H9 (cell line): ENCODE data around the gene IL6ST. TPM values are rescaled to one million over a fixed set of nuclear protein-coding genes. Genes with fewer than 3 reads are reported as not detected.

ENCODE experiments used
- DNase-seq: peaks from one replicate; pipeline ENCODE4 v3.0.0-alpha.2; 2017
- H2AFZ ChIP-seq: one replicate; pipeline ENCODE4 v1.6.1; 2013; ENCODE audit warnings: mild to moderate bottlenecking, low read length, control low read depth, moderate library complexity
- H2AK5ac ChIP-seq: 2 replicates; pipeline ENCODE4 v1.6.1; 2013; ENCODE audit warnings: low read length, control low read depth, mixed read lengths; ENCODE audit not compliant: insufficient read length
- H2BK120ac ChIP-seq: one replicate; pipeline ENCODE4 v1.6.1; 2013; ENCODE audit warnings: low read depth, mild to moderate bottlenecking, low read length, control low read depth, inconsistent platforms; ENCODE audit not compliant: poor library complexity, severe bottlenecking
- H2BK12ac ChIP-seq: 2 replicates; pipeline ENCODE4 v1.6.1; 2013; ENCODE audit warnings: low read length, control low read depth, mixed read lengths, low read depth; ENCODE audit not compliant: insufficient read length
- H2BK15ac ChIP-seq: 2 replicates; pipeline ENCODE4 v1.6.1; 2013; ENCODE audit warnings: low read depth, low read length, control low read depth
- H2BK20ac ChIP-seq: one replicate; pipeline ENCODE4 v1.6.1; 2013; ENCODE audit warnings: low read depth, mild to moderate bottlenecking, low read length, control low read depth, inconsistent platforms; ENCODE audit not compliant: poor library complexity, severe bottlenecking
- H2BK5ac ChIP-seq: 2 replicates; pipeline ENCODE4 v1.6.1; 2013; ENCODE audit warnings: low read length, control low read depth, mixed read lengths; ENCODE audit not compliant: insufficient read length
- H3K14ac ChIP-seq: 2 replicates; pipeline ENCODE4 v1.6.1; 2013; ENCODE audit warnings: low read length, control low read depth; ENCODE audit not compliant: insufficient read depth
- H3K18ac ChIP-seq: 2 replicates; pipeline ENCODE4 v1.6.1; 2013; ENCODE audit warnings: low read depth, mild to moderate bottlenecking, mixed read lengths, low read length, control low read depth; ENCODE audit not compliant: insufficient read length
- H3K23ac ChIP-seq: 2 replicates; pipeline ENCODE4 v1.6.1; 2013; ENCODE audit warnings: low read length, control low read depth, mixed read lengths, low read depth; ENCODE audit not compliant: insufficient read length
- H3K23me2 ChIP-seq: 2 replicates; pipeline ENCODE4 v1.6.1; 2013; ENCODE audit warnings: low read depth, mild to moderate bottlenecking, mixed read lengths, low read length, control low read depth; ENCODE audit not compliant: insufficient read length, poor library complexity, severe bottlenecking
- H3K27ac ChIP-seq: 2 replicates; pipeline ENCODE4 v1.5.1; 2013; ENCODE audit warnings: low read length, control low read depth, mixed read lengths, low read depth; ENCODE audit not compliant: insufficient read length
- H3K27me3 ChIP-seq: 2 replicates; pipeline ENCODE4 v1.6.1; 2013; ENCODE audit warnings: low read length, control low read depth, inconsistent platforms; ENCODE audit not compliant: insufficient read depth
- H3K4ac ChIP-seq: 2 replicates; pipeline ENCODE4 v1.6.1; 2013; ENCODE audit warnings: low read depth, mild to moderate bottlenecking, control low read depth, inconsistent platforms, low read length, moderate library complexity
- H3K4me1 ChIP-seq: 2 replicates; pipeline ENCODE4 v1.6.1; 2013; ENCODE audit warnings: low read length, control low read depth, inconsistent platforms; ENCODE audit not compliant: insufficient read depth
- H3K4me2 ChIP-seq: 2 replicates; pipeline ENCODE4 v1.6.1; 2013; ENCODE audit warnings: low read length, control low read depth, mixed read lengths; ENCODE audit not compliant: insufficient read length, insufficient read depth
- H3K56ac ChIP-seq: 2 replicates; pipeline ENCODE4 v1.6.1; 2013; ENCODE audit warnings: low read depth, mild to moderate bottlenecking, mixed read lengths, low read length, control low read depth; ENCODE audit not compliant: insufficient read length
- H3K79me1 ChIP-seq: 2 replicates; pipeline ENCODE4 v1.6.1; 2013; ENCODE audit warnings: low read depth, mild to moderate bottlenecking, moderate library complexity, low read length, control low read depth, inconsistent platforms; ENCODE audit not compliant: insufficient read depth, poor library complexity, severe bottlenecking
- H3K79me2 ChIP-seq: 2 replicates; pipeline ENCODE4 v1.6.1; 2013; ENCODE audit warnings: low read length, control low read depth, inconsistent platforms; ENCODE audit not compliant: insufficient read depth
- H3K9ac ChIP-seq: 2 replicates; pipeline ENCODE4 v1.6.1; 2013; ENCODE audit warnings: low read length, control low read depth, mixed read lengths; ENCODE audit not compliant: insufficient read length; ENCODE audit errors: extremely low read depth
- H3K9me3 ChIP-seq: one replicate; pipeline ENCODE4 v1.6.1; 2013; ENCODE audit warnings: low read depth, low read length, inconsistent platforms; ENCODE audit not compliant: control insufficient read depth
- H3T11ph ChIP-seq: one replicate; pipeline ENCODE4 v1.6.1; 2013; ENCODE audit warnings: mild to moderate bottlenecking, low read length, control low read depth, inconsistent platforms
- H4K20me1 ChIP-seq: one replicate; pipeline ENCODE4 v1.6.1; 2013; ENCODE audit not compliant: control insufficient read depth, insufficient read length, insufficient read depth
- H4K5ac ChIP-seq: 2 replicates; pipeline ENCODE4 v1.6.1; 2013; ENCODE audit warnings: low read depth, mild to moderate bottlenecking, mixed read lengths, low read length, control low read depth; ENCODE audit not compliant: insufficient read length
- H4K8ac ChIP-seq: replicated peaks from 2 replicates; pipeline ENCODE4 v1.6.1; 2013; ENCODE audit warnings: low read length, control low read depth, mixed read lengths, low read depth; ENCODE audit not compliant: insufficient read length
- H4K91ac ChIP-seq: 2 replicates; pipeline ENCODE4 v1.6.1; 2013; ENCODE audit warnings: low read depth, mild to moderate bottlenecking, moderate library complexity, mixed read lengths, low read length, control low read depth; ENCODE audit not compliant: insufficient read length
- H3K27ac Mint-ChIP-seq, 3 experiments: 2 replicates in 2 of 3; 3 replicates in 1 of 3; pipeline ENCODE4 v1.8.0; 2020 to 2021; ENCODE audit warnings: mixed read lengths in 3 of 3, mild to moderate bottlenecking in 1 of 3, moderate library complexity in 1 of 3
- H3K27me3 Mint-ChIP-seq: 2 replicates; pipeline ENCODE4 v1.8.0; 2021; ENCODE audit warnings: low read depth, mild to moderate bottlenecking, moderate library complexity, mixed read lengths
- H3K36me3 Mint-ChIP-seq, 3 experiments: 2 replicates in 2 of 3; 3 replicates in 1 of 3; pipeline ENCODE4 v1.8.0; 2020 to 2021; ENCODE audit warnings: low read depth in 3 of 3, mixed read lengths in 3 of 3; ENCODE audit not compliant: insufficient read depth in 1 of 3
- H3K4me1 Mint-ChIP-seq, 2 experiments: 2 replicates each; pipeline ENCODE4 v1.8.0; 2020; ENCODE audit warnings: mixed read lengths in 2 of 2
- H3K4me3 Mint-ChIP-seq, 2 experiments: 2 replicates in 1 of 2; 3 replicates in 1 of 2; pipeline ENCODE4 v1.8.0; 2020 to 2021; ENCODE audit warnings: mild to moderate bottlenecking in 2 of 2, mixed read lengths in 2 of 2, moderate library complexity in 1 of 2
- H3K9me3 Mint-ChIP-seq, 2 experiments: 2 replicates in 1 of 2; 3 replicates in 1 of 2; pipeline ENCODE4 v1.8.0; 2020; ENCODE audit warnings: mild to moderate bottlenecking in 2 of 2, mixed read lengths in 2 of 2, moderate library complexity in 1 of 2
- WGBS: extraction: QIAGEN DNeasy Blood & Tissue Kit; methylation state at CpG from one replicate; pipeline ENCODE4 v1.1.7; 2013; ENCODE audit warnings: missing lambda C conversion rate, low lambda C conversion rate, mixed read lengths; ENCODE audit not compliant: insufficient read length; ENCODE audit errors: extremely low coverage; 5-methylcytosine and 5-hydroxymethylcytosine counted together
- total RNA-seq: library from RNA; stranded (reverse); gene quantifications from 2 replicates; pipeline ENCODE4 v1.2.1, GENCODE V29; 2021
- TF ChIP-seq, protein P1 (sequence below): fragments of 200-600 bp; sonication (generic); conservative IDR thresholded peaks from 3 replicates; pipeline ENCODE4 v1.8.0; 2021; ENCODE audit warnings: antibody characterized with exemption, mild to moderate bottlenecking

Gene IL6ST
- total RNA-seq, 1 experiment from 2014 or later: 11.1 TPM

- H3K36me3 Mint-ChIP-seq: no peaks in the 10 kb centered on the region
- TF ChIP-seq, protein P1, sequence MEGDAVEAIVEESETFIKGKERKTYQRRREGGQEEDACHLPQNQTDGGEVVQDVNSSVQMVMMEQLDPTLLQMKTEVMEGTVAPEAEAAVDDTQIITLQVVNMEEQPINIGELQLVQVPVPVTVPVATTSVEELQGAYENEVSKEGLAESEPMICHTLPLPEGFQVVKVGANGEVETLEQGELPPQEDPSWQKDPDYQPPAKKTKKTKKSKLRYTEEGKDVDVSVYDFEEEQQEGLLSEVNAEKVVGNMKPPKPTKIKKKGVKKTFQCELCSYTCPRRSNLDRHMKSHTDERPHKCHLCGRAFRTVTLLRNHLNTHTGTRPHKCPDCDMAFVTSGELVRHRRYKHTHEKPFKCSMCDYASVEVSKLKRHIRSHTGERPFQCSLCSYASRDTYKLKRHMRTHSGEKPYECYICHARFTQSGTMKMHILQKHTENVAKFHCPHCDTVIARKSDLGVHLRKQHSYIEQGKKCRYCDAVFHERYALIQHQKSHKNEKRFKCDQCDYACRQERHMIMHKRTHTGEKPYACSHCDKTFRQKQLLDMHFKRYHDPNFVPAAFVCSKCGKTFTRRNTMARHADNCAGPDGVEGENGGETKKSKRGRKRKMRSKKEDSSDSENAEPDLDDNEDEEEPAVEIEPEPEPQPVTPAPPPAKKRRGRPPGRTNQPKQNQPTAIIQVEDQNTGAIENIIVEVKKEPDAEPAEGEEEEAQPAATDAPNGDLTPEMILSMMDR: no peak
- H2BK15ac ChIP-seq: no peak overlapping the region
- H3K14ac ChIP-seq: no peak overlapping the region
- H3K4me1 ChIP-seq: no peaks in the 10 kb centered on the region; the same call in 1 of the 2 replicates
- H3K56ac ChIP-seq: no peak overlapping the region
- no peak overlapping the region for H3K4me3 Mint-ChIP-seq
- H3K23ac ChIP-seq: no peak overlapping the region
- no peak overlapping the region for H3K18ac ChIP-seq
- H3K4ac ChIP-seq: no peak overlapping the region
- H3K27ac ChIP-seq: no peak overlapping the region
- 0 out of 5 replicates have a peak, but pooled peaks cover 0 to 1% of the 10 kb centered on the region in 2 experiments for H3K9me3 Mint-ChIP-seq
- no peaks in the 10 kb centered on the region for H3K79me1 ChIP-seq
- no peaks in the 10 kb centered on the region for H3K9me3 ChIP-seq
- no peaks in the 10 kb centered on the region for H3K23me2 ChIP-seq
- no peak overlapping the region for H3K4me2 ChIP-seq
- H2BK120ac ChIP-seq: no peak overlapping the region
- no peaks in the 10 kb centered on the region for H4K20me1 ChIP-seq
- H2AFZ ChIP-seq: no peak overlapping the region
- WGBS: no CpG with 5 or more reads among the region's 9 CpGs
- H4K5ac ChIP-seq: no peak overlapping the region
- H3K4me1 Mint-ChIP-seq: no peaks in the 10 kb centered on the region; a peak in 1 of 4 replicates
- no peak overlapping the region for H2BK5ac ChIP-seq
- no peak for DNase-seq
- no peaks in the 10 kb centered on the region for H3K27me3 ChIP-seq
- H3K27ac Mint-ChIP-seq: peak overlapping the region in 1 of 3 experiments; percentile 69; a peak in 2 of 7 replicates
- no peak overlapping the region for H4K91ac ChIP-seq
- no peak overlapping the region for H2BK12ac ChIP-seq
- H3K27me3 Mint-ChIP-seq: no peaks in the 10 kb centered on the region
- H2AK5ac ChIP-seq: no peak overlapping the region
- H3T11ph ChIP-seq: no peak overlapping the region
- H2BK20ac ChIP-seq: no peak overlapping the region
- H4K8ac ChIP-seq: no peak overlapping the region
- no peaks in the 10 kb centered on the region for H3K79me2 ChIP-seq
- no peak overlapping the region for H3K9ac ChIP-seq
These were observed 109.4 kb downstream of the IL6ST start for GRCh38 chr5:55885359-55885758.

Other genes starting within 250 kb of the IL6ST start
- 0.11 TPM in 1 of 2 replicates, not detected in the other for gene IL31RA, start 143.6 kb downstream of the IL6ST start, total RNA-seq
- not detected in 2 replicates for gene ANKRD55, start 238.4 kb upstream of the IL6ST start, total RNA-seq